Bronchial epithelial cell (primary cell): ENCODE results near the gene RNF175. TPM values are rescaled to one million over a fixed set of nuclear protein-coding genes. Genes with fewer than 3 reads are reported as not detected.

Source experiments
- DNase-seq: peaks from one replicate; pipeline ENCODE4 v3.0.0-alpha.2; 2010; ENCODE audit warnings: low read depth
- FAIRE-seq: peaks from 2 replicates; lab custom pipeline; 2011; peaks lifted over from hg19 to GRCh38; lab: Jason Lieb, UNC
- H3K27me3 ChIP-seq: 2 replicates; pipeline ENCODE4 v1.5.1; 2011; ENCODE audit warnings: low read length; ENCODE audit not compliant: control insufficient read depth, insufficient read depth
- H3K36me3 ChIP-seq: 2 replicates; pipeline ENCODE4 v1.5.1; 2011; ENCODE audit warnings: low read length; ENCODE audit not compliant: control insufficient read depth, insufficient read depth
- H3K4me3 ChIP-seq: 2 replicates; pipeline ENCODE4 v1.5.1; 2011; ENCODE audit warnings: mild to moderate bottlenecking, low read depth, low read length, control low read depth
- CTCF ChIP-seq: IDR thresholded peaks from 2 replicates; pipeline ENCODE4 v1.5.1; 2011; ENCODE audit warnings: mild to moderate bottlenecking, moderate library complexity, low read length, control low read depth, inconsistent platforms; ENCODE audit not compliant: insufficient read depth, severe bottlenecking
- total RNA-seq: library from RNA; depleted of rRNA; stranded (reverse); fragments of >200 nt; gene quantifications from 2 replicates; pipeline ENCODE4 v1.2.1, GENCODE V29; 2014

The RNF175 gene
- total RNA-seq, 1 donor from 2014 or later, result under 0.01 TPM

GRCh38 chr4:153713866-153714646, 45.8 kb downstream of the RNF175 start:
- Histone ChIP-seq H3K27me3 (no peaks in the 10 kb centered on the region), H3K36me3 (no peaks in the 10 kb centered on the region), H3K4me3 (no peak overlapping the region)
- no peak for TF ChIP-seq CTCF
- FAIRE-seq (no peak), DNase-seq (peak; percentile 88)

- Histone ChIP-seq H3K4me3 (no peak overlapping the region), H3K36me3 (no peaks in the 10 kb centered on the region), H3K27me3 (no peaks in the 10 kb centered on the region)
- TF ChIP-seq CTCF, result no peak
- DNase-seq (no peak), FAIRE-seq (no peak)
Measured at GRCh38 chr4:153710681-153711080, 49.1 kb downstream of the RNF175 start.

GRCh38 chr4:153706519-153706918, 53.3 kb downstream of the RNF175 start:
- no peak for DNase-seq
- no peak for FAIRE-seq
- H3K4me3 ChIP-seq, result no peak overlapping the region
- no peaks in the 10 kb centered on the region for H3K36me3 ChIP-seq
- no peak for TF ChIP-seq CTCF
- no peaks in the 10 kb centered on the region for H3K27me3 ChIP-seq

- no peaks in the 10 kb centered on the region for H3K36me3 ChIP-seq
- H3K4me3 ChIP-seq, result no peak overlapping the region
- no peak for FAIRE-seq
- TF ChIP-seq CTCF, result no peak
- DNase-seq, result no peak
- H3K27me3 ChIP-seq, result no peaks in the 10 kb centered on the region
Measured at GRCh38 chr4:153705743-153706468, 53.9 kb downstream of the RNF175 start.

- Histone ChIP-seq H3K4me3 (no peak overlapping the region), H3K27me3 (no peaks in the 10 kb centered on the region), H3K36me3 (no peaks in the 10 kb centered on the region)
- DNase-seq (no peak), FAIRE-seq (no peak)
- TF ChIP-seq CTCF, result no peak
Measured at GRCh38 chr4:153704522-153704921, 55.3 kb downstream of the RNF175 start.
